H1 (cell line): Measurements from ENCODE around the gene COPZ1. TPM values are rescaled to one million over a fixed set of nuclear protein-coding genes. Genes with fewer than 3 reads are reported as not detected.

Source experiments
- BRCA1 ChIP-seq: IDR thresholded peaks from 2 replicates; pipeline ENCODE4 v1.6.1; 2012; ENCODE audit warnings: low read depth, low read length, improper control_type of control experiment
- CHD2 ChIP-seq: IDR thresholded peaks from 2 replicates; pipeline ENCODE4 v1.6.1; 2012; ENCODE audit warnings: low read length, improper control_type of control experiment
- CREB1 ChIP-seq: IDR thresholded peaks from 2 replicates; pipeline ENCODE4 v1.6.1; 2012; ENCODE audit warnings: inconsistent platforms
- EGR1 ChIP-seq: IDR thresholded peaks from 2 replicates; pipeline ENCODE4 v1.6.1; 2011; ENCODE audit warnings: low read depth, low read length, borderline replicate concordance
- EZH2 ChIP-seq: fragments of 200-600 bp; sonication (generic); IDR thresholded peaks from 2 replicates; pipeline ENCODE4 v1.7.1; 2012; ENCODE audit warnings: low read depth, mild to moderate bottlenecking, moderate library complexity, low read length, inconsistent platforms; ENCODE audit not compliant: severe bottlenecking
- NANOG ChIP-seq: IDR thresholded peaks from 2 replicates; pipeline ENCODE4 v1.6.1; 2011; ENCODE audit warnings: low read length, low read depth, mild to moderate bottlenecking, inconsistent platforms; ENCODE audit not compliant: insufficient read depth, poor library complexity, severe bottlenecking
- POLR2AphosphoS5 ChIP-seq: IDR thresholded peaks from 2 replicates; pipeline ENCODE4 v1.6.1; 2011; ENCODE audit warnings: low read depth, low read length
- RXRA ChIP-seq: IDR thresholded peaks from 2 replicates; pipeline ENCODE4 v1.6.1; 2011; ENCODE audit warnings: low read depth, mild to moderate bottlenecking, low read length, moderate library complexity; ENCODE audit not compliant: insufficient read depth
- TBP ChIP-seq: IDR thresholded peaks from 2 replicates; pipeline ENCODE4 v1.6.1; 2011; ENCODE audit warnings: low read depth, low read length, improper control_type of control experiment
- TCF12 ChIP-seq: IDR thresholded peaks from 2 replicates; pipeline ENCODE4 v1.6.1; 2011; ENCODE audit warnings: low read depth, mild to moderate bottlenecking, low read length
- YY1 ChIP-seq: IDR thresholded peaks from 2 replicates; pipeline ENCODE4 v1.6.1; 2011; ENCODE audit warnings: low read depth, mild to moderate bottlenecking, low read length
- polyA plus RNA-seq, 7 experiments: library from polyadenylated mRNA; depleted of rRNA in 3 of 7; stranded (reverse) in 5 of 7; unstranded in 2 of 7; fragments of >200 nt in 5 of 7; fragments of 200-250 nt in 2 of 7; gene quantifications; 1 replicate in 5 of 7; 2 replicates in 1 of 7; 4 replicates in 1 of 7; pipeline versions ENCODE4 v1.2.1 to v1.2.3, GENCODE V29; 2011 to 2013; ENCODE audit warnings: missing spikeins in 2 of 7, mixed read lengths in 2 of 7
- total RNA-seq: library from RNA; stranded (reverse); fragmentation: NEBNext Ultra II Directional; extraction: Animal tissue kit (Norgen Biotek cat#: 25700); gene quantifications from 2 replicates; pipeline ENCODE4 v1.2.1, GENCODE V29; 2021
- TF ChIP-seq, protein P1 (sequence below): fragments of 300-600 bp; sonication (generic); IDR thresholded peaks from 2 replicates; pipeline ENCODE4 v1.7.1; 2012; ENCODE audit warnings: low read length, moderate library complexity, mild to moderate bottlenecking, inconsistent platforms; ENCODE audit not compliant: insufficient replicate concordance

The COPZ1 gene
- total and polyA plus RNA-seq, 2 of the 8 experiments (the other 6 are each of a cell fraction or from before 2014, with no cell fraction given), result 103 to 133 TPM

DNA sequence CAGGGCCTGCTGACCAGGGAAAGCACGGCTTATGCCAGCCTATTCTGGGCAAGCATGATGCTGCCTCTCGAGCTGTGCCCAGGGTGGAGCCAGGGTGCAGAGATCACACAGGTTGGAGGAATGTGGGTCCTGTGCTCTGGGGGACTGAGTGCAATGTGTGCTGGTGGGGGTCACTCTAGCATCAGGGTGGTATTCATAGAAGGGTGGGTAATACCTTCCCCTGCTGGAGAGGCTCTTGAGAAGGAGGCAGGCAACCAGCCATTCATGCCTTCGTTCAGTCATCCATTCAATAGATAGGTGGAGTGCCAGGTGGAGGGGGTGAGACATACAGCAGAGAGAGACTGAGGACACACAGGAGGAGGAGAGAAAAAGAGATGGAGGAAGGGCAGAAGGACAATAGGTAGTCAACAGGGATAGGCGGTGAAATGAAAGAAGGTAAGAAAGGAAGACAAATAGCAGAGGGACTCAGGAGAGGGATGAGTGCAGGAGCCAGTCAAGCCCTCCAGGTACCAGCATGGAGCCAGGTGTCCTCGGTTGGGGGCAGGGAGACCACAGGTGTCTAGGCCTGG is 64.8 kb downstream of the COPZ1 start (continued):
- TF ChIP-seq, protein P1, sequence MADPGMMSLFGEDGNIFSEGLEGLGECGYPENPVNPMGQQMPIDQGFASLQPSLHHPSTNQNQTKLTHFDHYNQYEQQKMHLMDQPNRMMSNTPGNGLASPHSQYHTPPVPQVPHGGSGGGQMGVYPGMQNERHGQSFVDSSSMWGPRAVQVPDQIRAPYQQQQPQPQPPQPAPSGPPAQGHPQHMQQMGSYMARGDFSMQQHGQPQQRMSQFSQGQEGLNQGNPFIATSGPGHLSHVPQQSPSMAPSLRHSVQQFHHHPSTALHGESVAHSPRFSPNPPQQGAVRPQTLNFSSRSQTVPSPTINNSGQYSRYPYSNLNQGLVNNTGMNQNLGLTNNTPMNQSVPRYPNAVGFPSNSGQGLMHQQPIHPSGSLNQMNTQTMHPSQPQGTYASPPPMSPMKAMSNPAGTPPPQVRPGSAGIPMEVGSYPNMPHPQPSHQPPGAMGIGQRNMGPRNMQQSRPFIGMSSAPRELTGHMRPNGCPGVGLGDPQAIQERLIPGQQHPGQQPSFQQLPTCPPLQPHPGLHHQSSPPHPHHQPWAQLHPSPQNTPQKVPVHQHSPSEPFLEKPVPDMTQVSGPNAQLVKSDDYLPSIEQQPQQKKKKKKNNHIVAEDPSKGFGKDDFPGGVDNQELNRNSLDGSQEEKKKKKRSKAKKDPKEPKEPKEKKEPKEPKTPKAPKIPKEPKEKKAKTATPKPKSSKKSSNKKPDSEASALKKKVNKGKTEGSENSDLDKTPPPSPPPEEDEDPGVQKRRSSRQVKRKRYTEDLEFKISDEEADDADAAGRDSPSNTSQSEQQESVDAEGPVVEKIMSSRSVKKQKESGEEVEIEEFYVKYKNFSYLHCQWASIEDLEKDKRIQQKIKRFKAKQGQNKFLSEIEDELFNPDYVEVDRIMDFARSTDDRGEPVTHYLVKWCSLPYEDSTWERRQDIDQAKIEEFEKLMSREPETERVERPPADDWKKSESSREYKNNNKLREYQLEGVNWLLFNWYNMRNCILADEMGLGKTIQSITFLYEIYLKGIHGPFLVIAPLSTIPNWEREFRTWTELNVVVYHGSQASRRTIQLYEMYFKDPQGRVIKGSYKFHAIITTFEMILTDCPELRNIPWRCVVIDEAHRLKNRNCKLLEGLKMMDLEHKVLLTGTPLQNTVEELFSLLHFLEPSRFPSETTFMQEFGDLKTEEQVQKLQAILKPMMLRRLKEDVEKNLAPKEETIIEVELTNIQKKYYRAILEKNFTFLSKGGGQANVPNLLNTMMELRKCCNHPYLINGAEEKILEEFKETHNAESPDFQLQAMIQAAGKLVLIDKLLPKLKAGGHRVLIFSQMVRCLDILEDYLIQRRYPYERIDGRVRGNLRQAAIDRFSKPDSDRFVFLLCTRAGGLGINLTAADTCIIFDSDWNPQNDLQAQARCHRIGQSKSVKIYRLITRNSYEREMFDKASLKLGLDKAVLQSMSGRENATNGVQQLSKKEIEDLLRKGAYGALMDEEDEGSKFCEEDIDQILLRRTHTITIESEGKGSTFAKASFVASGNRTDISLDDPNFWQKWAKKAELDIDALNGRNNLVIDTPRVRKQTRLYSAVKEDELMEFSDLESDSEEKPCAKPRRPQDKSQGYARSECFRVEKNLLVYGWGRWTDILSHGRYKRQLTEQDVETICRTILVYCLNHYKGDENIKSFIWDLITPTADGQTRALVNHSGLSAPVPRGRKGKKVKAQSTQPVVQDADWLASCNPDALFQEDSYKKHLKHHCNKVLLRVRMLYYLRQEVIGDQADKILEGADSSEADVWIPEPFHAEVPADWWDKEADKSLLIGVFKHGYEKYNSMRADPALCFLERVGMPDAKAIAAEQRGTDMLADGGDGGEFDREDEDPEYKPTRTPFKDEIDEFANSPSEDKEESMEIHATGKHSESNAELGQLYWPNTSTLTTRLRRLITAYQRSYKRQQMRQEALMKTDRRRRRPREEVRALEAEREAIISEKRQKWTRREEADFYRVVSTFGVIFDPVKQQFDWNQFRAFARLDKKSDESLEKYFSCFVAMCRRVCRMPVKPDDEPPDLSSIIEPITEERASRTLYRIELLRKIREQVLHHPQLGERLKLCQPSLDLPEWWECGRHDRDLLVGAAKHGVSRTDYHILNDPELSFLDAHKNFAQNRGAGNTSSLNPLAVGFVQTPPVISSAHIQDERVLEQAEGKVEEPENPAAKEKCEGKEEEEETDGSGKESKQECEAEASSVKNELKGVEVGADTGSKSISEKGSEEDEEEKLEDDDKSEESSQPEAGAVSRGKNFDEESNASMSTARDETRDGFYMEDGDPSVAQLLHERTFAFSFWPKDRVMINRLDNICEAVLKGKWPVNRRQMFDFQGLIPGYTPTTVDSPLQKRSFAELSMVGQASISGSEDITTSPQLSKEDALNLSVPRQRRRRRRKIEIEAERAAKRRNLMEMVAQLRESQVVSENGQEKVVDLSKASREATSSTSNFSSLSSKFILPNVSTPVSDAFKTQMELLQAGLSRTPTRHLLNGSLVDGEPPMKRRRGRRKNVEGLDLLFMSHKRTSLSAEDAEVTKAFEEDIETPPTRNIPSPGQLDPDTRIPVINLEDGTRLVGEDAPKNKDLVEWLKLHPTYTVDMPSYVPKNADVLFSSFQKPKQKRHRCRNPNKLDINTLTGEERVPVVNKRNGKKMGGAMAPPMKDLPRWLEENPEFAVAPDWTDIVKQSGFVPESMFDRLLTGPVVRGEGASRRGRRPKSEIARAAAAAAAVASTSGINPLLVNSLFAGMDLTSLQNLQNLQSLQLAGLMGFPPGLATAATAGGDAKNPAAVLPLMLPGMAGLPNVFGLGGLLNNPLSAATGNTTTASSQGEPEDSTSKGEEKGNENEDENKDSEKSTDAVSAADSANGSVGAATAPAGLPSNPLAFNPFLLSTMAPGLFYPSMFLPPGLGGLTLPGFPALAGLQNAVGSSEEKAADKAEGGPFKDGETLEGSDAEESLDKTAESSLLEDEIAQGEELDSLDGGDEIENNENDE, result no peak
- TF ChIP-seq EZH2 (no peak), TCF12 (no peak), POLR2AphosphoS5 (no peak), EGR1 (no peak), TBP (no peak), BRCA1 (no peak), CREB1 (no peak), RXRA (no peak), CHD2 (no peak), YY1 (no peak), NANOG (no peak)
